HG03520 (cell line): ENCODE results near the gene NTN1.
"Not testable (repeated sequence)": the region's sequence is repeated elsewhere in the genome, so short reads cannot be mapped to it uniquely, and the experiment has no call there.

Experiments used
- ATAC-seq: cut with Tn5 transposase; IDR thresholded peaks from one replicate; pipeline ENCODE4 v1.9.1; 2021; ENCODE audit warnings: mild to moderate bottlenecking, moderate library complexity; ENCODE audit not compliant: unreplicated experiment

NTN1 gene

DNA sequence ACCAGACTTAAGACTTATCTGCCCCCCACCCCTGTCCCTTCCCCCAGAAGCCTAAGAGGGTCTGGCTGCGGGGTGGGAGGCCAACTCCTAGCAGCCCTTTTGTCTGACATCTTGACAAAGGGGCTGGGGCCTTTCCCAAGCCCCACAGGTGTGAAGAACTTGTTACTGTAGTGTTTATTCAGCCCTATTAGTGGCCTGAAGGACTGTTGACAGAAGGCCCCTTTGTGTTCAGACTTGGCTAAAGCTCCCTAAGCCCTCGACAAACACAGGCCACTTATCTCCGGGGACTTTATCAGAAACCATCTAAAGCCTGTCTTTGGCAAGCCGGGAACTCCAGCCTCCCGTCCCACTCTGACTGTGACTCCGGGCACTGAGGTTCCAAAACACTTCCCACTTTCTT lies 129.8 kb downstream of the NTN1 start:
- ATAC-seq = no peak

GRCh38 chr17:9151740-9152139 lies 130.4 kb downstream of the NTN1 start:
- ATAC-seq = not testable (repeated sequence)

DNA sequence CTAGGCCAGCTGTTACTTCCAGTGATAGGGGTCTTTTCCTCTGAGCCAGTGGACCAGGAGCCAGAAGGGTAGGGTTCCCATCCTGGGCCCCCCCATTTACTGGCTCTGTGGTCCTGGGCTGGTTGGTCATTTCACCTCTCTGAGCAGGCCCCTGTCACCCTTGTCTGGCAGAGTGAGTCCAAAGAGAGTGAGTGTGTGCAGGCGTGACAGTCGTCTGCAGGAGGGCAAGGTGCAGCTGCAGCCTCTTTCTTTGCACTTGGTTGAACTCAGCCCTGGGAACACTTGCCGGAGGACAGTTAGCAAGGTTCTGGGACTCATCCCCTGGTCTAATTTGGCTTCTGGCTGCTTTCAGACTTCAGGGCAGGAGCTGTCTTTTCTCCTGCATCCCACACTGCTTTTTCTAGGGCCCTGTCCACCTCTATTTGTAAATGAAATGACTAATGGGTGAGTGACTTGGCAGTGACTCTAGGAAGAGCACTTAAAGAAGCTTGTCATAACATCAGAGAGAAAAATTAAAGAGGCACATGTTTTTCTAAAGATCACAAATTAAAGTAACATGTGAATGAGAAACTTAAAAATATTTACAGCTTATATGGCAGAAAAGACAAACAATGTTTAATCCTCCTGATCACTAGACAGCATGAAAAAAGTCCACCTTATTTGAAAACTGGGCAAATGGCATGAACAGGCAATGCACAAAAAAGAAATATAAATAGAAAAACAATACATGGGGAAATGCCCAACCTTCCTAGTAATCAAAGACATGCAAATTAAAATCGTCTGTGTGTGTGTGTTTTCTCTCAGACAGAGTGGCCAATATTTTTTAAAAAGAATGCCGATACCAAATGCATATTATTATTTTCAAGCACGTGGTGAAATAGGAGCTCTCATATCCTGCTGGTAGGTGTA lies 137.5 kb downstream of the NTN1 start:
- no peak for ATAC-seq

GRCh38 chr17:9162275-9162985 lies 141.1 kb downstream of the NTN1 start:
- ATAC-seq = no peak

GRCh38 chr17:9166788-9167187 lies 145.5 kb downstream of the NTN1 start:
- no peak for ATAC-seq

- ATAC-seq = no peak
Observed at GRCh38 chr17:9167379-9167778, 146.1 kb downstream of the NTN1 start.

GRCh38 chr17:9169116-9169515 lies 147.8 kb downstream of the NTN1 start:
- no peak for ATAC-seq

- ATAC-seq = no peak
Observed at GRCh38 chr17:9170336-9170735, 149.0 kb downstream of the NTN1 start.

- ATAC-seq = no peak
Observed at GRCh38 chr17:9170853-9171252, 149.5 kb downstream of the NTN1 start.

DNA sequence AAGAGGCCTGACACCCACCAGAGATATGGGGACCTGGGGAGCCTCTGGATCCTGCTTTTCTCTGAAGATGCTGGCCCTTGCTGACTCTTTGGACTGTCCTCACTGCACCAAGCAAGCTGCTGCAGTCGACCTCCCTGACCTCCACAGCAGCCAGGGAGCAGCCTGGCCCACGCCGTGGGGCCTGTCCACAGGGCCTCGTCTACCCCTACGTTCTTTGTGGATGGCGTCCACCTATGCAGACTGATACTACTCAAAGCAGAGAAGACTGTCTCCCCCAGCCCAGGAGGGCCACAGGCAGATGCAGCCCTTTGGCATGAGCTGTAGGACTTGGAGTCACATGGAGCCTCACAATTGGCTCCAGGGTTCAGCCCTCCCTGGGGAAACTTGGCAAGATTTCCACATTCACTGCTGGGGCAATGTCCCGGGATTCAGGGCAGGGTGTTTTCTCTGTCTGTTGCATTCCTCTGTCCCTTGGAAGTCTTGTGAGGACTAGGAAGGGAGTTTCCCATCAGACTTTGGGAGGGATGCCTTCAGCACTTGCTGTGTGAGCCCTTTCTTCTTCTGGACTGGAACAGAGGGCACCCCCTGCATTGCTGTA lies 152.2 kb downstream of the NTN1 start:
- ATAC-seq = no peak

DNA sequence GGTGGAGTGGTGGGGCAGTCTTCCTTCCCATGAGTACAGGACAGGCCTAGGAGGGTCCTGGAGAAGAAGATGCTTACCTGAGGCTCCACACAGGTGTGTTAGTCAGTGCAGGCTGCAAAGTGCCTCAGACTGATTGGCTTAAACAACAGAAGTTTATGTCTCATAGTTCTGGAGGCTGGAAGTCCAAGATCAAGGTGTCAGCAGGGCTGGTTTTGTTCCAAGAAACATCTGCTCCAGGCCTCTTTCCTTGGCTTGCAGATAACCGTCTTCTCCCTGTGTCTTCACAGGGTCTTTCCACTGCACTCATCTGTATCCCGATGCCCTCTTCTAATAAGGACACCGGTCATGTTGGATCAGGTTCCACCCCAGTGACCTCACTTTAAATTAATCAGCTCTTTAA lies 153.0 kb downstream of the NTN1 start:
- ATAC-seq = no peak

DNA sequence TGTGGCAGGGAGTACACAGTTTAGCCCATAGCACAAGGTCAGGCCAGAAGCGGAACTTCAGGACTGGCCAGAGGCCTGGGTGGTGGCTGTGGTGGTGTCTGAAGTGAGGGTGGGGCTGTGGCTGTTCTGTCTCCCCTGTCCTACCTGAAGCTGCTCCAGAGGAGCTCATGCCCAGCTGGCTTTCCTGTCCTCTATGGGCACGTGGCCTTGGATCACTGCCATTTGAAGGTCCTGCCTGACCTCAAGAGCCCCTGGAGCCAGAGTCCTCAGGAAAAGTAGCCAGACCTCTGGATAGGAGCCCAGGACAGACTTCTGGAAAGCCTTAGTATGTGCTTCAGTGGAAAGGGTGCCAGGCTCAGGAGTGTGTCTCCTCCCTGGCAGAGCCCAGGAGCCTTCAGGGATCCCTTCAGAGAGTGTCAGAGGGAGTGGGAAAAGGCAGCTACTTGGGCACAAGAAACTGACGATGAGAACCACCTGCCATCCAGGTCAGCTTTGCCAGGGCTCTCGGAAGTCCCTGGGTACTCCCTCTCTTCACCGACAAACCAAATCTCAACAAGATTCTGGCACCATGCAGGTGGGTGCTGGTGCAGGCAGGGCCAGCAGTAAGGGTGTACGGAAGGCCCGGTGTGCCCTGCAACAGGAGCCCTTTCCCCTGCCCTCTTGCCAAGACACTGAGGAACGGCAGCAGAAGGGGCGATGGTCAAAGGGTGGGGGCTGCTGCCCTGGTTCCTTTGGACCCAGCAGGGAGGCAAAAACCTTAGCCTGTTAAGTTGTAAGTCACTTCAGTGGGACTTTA lies 153.7 kb downstream of the NTN1 start:
- no peak for ATAC-seq

GRCh38 chr17:9175700-9176467 lies 154.6 kb downstream of the NTN1 start:
- ATAC-seq = no peak

- ATAC-seq = no peak
Observed at GRCh38 chr17:9177212-9177611, 155.9 kb downstream of the NTN1 start.

GRCh38 chr17:9178319-9178718 lies 157.0 kb downstream of the NTN1 start:
- no peak for ATAC-seq

- no peak for ATAC-seq
Observed at GRCh38 chr17:9179602-9180001, 158.3 kb downstream of the NTN1 start.

DNA sequence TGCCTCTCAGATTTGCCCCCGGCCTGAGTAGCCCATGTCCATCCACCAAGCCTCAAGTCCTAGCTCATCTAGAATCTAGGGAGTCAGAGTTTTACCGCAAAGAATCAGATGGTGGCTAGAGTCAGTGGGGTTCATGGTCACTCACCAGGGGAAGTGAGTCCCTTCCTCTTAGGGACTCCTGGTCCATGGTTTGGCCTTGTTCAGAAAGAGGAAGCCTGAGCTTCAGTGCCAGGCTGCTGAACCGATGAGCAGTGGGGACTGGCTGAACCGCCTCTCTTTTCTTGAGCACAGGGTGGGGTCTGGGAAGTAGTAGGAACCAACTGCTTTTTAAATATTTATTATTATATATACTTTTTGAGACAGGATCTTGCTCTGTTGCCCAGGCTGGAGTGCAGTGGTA lies 160.3 kb downstream of the NTN1 start:
- ATAC-seq = no peak

- ATAC-seq = no peak
Observed at GRCh38 chr17:9183306-9183705, 162.0 kb downstream of the NTN1 start.

GRCh38 chr17:9185142-9185541 lies 163.8 kb downstream of the NTN1 start:
- no peak for ATAC-seq

- no peak for ATAC-seq
Observed at GRCh38 chr17:9185688-9186284, 164.5 kb downstream of the NTN1 start.
